ENCODE data around the gene SLC12A7. TPM values are rescaled to one million over a fixed set of nuclear protein-coding genes. Genes with fewer than 3 reads are reported as not detected.

The SLC12A7 gene
- total RNA-seq, 2 experiments from 2014 or later, result 101 to 111 TPM

- ChIA-PET POLR2A (no interaction called here), CTCF (no interaction called here)
- Mint-ChIP-seq H3K27me3 (ENCODE audit: low read depth) (no peaks in the 10 kb centered on the region), H3K4me1 (ENCODE audit: low read depth) (no peaks in the 10 kb centered on the region), H3K36me3 (ENCODE audit: low read depth) (peaks cover 22% of the 10 kb centered on the region), H3K4me3 (no peak overlapping the region), H3K27ac (no peak overlapping the region), H3K9me3 (ENCODE audit: insufficient read depth) (no peaks in the 10 kb centered on the region)
- no peak for ATAC-seq
- no peak for DNase-seq
Measured at GRCh38 chr5:1058988-1059883, 52.6 kb downstream of the SLC12A7 start.

- ATAC-seq, result no peak
- Mint-ChIP-seq H3K36me3 (ENCODE audit: low read depth) (peaks cover 24% of the 10 kb centered on the region), H3K4me3 (no peak overlapping the region), H3K9me3 (ENCODE audit: insufficient read depth) (no peaks in the 10 kb centered on the region), H3K4me1 (ENCODE audit: low read depth) (no peaks in the 10 kb centered on the region), H3K27ac (no peak overlapping the region), H3K27me3 (ENCODE audit: low read depth) (no peaks in the 10 kb centered on the region)
- DNase-seq, result no peak
- ChIA-PET CTCF (no interaction called here), POLR2A (no interaction called here)
Measured at GRCh38 chr5:1058083-1058945, 53.5 kb downstream of the SLC12A7 start.

GRCh38 chr5:1057485-1058082 lies 54.3 kb downstream of the SLC12A7 start:
- H3K36me3 Mint-ChIP-seq (ENCODE audit: low read depth), result peaks cover 24% of the 10 kb centered on the region

GRCh38 chr5:1056611-1057484 lies 55.0 kb downstream of the SLC12A7 start:
- DNase-seq (no peak), ATAC-seq (no peak)
- H3K27me3 Mint-ChIP-seq (ENCODE audit: low read depth), result no peaks in the 10 kb centered on the region
- H3K4me3 Mint-ChIP-seq, result no peak overlapping the region
- POLR2A ChIA-PET, result no interaction called here
- H3K4me1 Mint-ChIP-seq (ENCODE audit: low read depth), result no peaks in the 10 kb centered on the region
- no peaks in the 10 kb centered on the region for H3K9me3 Mint-ChIP-seq (ENCODE audit: insufficient read depth)
- H3K27ac Mint-ChIP-seq, result no peak overlapping the region
- peaks cover 24% of the 10 kb centered on the region for H3K36me3 Mint-ChIP-seq (ENCODE audit: low read depth)
- CTCF ChIA-PET, result no interaction called here

More at GRCh38 chr5:1057485-1058082, 54.3 kb downstream of the SLC12A7 start:
- Mint-ChIP-seq H3K9me3 (ENCODE audit: insufficient read depth) (no peaks in the 10 kb centered on the region), H3K4me3 (no peak overlapping the region), H3K27ac (no peak overlapping the region), H3K4me1 (ENCODE audit: low read depth) (no peaks in the 10 kb centered on the region), H3K27me3 (ENCODE audit: low read depth) (no peaks in the 10 kb centered on the region)
- ATAC-seq (no peak), DNase-seq (no peak)
- CTCF ChIA-PET, result no interaction called here
- POLR2A ChIA-PET, result no interaction called here

GRCh38 chr5:1055896-1056610 lies 55.8 kb downstream of the SLC12A7 start:
- DNase-seq, result no peak
- Mint-ChIP-seq H3K27ac (peak overlapping the region; percentile 67), H3K27me3 (ENCODE audit: low read depth) (no peaks in the 10 kb centered on the region), H3K4me1 (ENCODE audit: low read depth) (no peaks in the 10 kb centered on the region), H3K4me3 (no peak overlapping the region), H3K36me3 (ENCODE audit: low read depth) (peaks cover 29% of the 10 kb centered on the region), H3K9me3 (ENCODE audit: insufficient read depth) (no peaks in the 10 kb centered on the region)
- no peak for ATAC-seq
- ChIA-PET CTCF (no interaction called here), POLR2A (no interaction called here)

- POLR2A ChIA-PET, result interaction anchor here (0.5 kb wide), 1 partner anchor 174 kb away, joined by 3 read pairs; no protein-coding TSS in a partner anchor
Measured at GRCh38 chr5:1054799-1055775, 56.8 kb downstream of the SLC12A7 start.

GRCh38 chr5:1054018-1054798 lies 57.7 kb downstream of the SLC12A7 start:
- ChIA-PET CTCF (no interaction called here), POLR2A (interaction anchor here (0.5 kb wide), 1 partner anchor 175 kb away, joined by 3 read pairs; no protein-coding TSS in a partner anchor)
- no peaks in the 10 kb centered on the region for H3K27me3 Mint-ChIP-seq (ENCODE audit: low read depth)

More at GRCh38 chr5:1054799-1055775, 56.8 kb downstream of the SLC12A7 start:
- Mint-ChIP-seq H3K9me3 (ENCODE audit: insufficient read depth) (no peaks in the 10 kb centered on the region), H3K4me1 (ENCODE audit: low read depth) (no peaks in the 10 kb centered on the region), H3K27me3 (ENCODE audit: low read depth) (no peaks in the 10 kb centered on the region), H3K27ac (no peak overlapping the region), H3K36me3 (ENCODE audit: low read depth) (peaks cover 29% of the 10 kb centered on the region), H3K4me3 (no peak overlapping the region)
- no peak for DNase-seq
- no peak for ATAC-seq
- CTCF ChIA-PET, result no interaction called here

GRCh38 chr5:1053391-1054017 lies 58.4 kb downstream of the SLC12A7 start:
- CTCF ChIA-PET, result no interaction called here
- H3K4me1 Mint-ChIP-seq (ENCODE audit: low read depth), result no peaks in the 10 kb centered on the region
- no peak for ATAC-seq

More at GRCh38 chr5:1054018-1054798, 57.7 kb downstream of the SLC12A7 start:
- ATAC-seq (no peak), DNase-seq (no peak)
- H3K9me3 Mint-ChIP-seq (ENCODE audit: insufficient read depth), result no peaks in the 10 kb centered on the region
- H3K4me3 Mint-ChIP-seq, result no peak overlapping the region
- peaks cover 29% of the 10 kb centered on the region for H3K36me3 Mint-ChIP-seq (ENCODE audit: low read depth)
- H3K27ac Mint-ChIP-seq, result peak overlapping the region; percentile 46
- H3K4me1 Mint-ChIP-seq (ENCODE audit: low read depth), result no peaks in the 10 kb centered on the region

GRCh38 chr5:1052641-1053390 lies 59.0 kb downstream of the SLC12A7 start:
- H3K27me3 Mint-ChIP-seq (ENCODE audit: low read depth), result no peaks in the 10 kb centered on the region
- no peak overlapping the region for H3K27ac Mint-ChIP-seq
- no peak for DNase-seq
- ChIA-PET POLR2A (no interaction called here), CTCF (no interaction called here)
- no peaks in the 10 kb centered on the region for H3K4me1 Mint-ChIP-seq (ENCODE audit: low read depth)
- H3K36me3 Mint-ChIP-seq (ENCODE audit: low read depth), result peaks cover 27% of the 10 kb centered on the region
- no peaks in the 10 kb centered on the region for H3K9me3 Mint-ChIP-seq (ENCODE audit: insufficient read depth)
- ATAC-seq, result no peak
- no peak overlapping the region for H3K4me3 Mint-ChIP-seq

More at GRCh38 chr5:1053391-1054017, 58.4 kb downstream of the SLC12A7 start:
- peaks cover 27% of the 10 kb centered on the region for H3K36me3 Mint-ChIP-seq (ENCODE audit: low read depth)
- no peaks in the 10 kb centered on the region for H3K9me3 Mint-ChIP-seq (ENCODE audit: insufficient read depth)
- no peak overlapping the region for H3K4me3 Mint-ChIP-seq
- DNase-seq, result no peak
- POLR2A ChIA-PET, result no interaction called here
- no peaks in the 10 kb centered on the region for H3K27me3 Mint-ChIP-seq (ENCODE audit: low read depth)
- no peak overlapping the region for H3K27ac Mint-ChIP-seq
